ENCODE results near the gene ZBTB33. TPM values are rescaled to one million over a fixed set of nuclear protein-coding genes. Genes with fewer than 3 reads are reported as not detected.

ZBTB33 gene
- total and polyA plus RNA-seq, 2 experiments from 2014 or later = 3.9 to 14.0 TPM

DNA sequence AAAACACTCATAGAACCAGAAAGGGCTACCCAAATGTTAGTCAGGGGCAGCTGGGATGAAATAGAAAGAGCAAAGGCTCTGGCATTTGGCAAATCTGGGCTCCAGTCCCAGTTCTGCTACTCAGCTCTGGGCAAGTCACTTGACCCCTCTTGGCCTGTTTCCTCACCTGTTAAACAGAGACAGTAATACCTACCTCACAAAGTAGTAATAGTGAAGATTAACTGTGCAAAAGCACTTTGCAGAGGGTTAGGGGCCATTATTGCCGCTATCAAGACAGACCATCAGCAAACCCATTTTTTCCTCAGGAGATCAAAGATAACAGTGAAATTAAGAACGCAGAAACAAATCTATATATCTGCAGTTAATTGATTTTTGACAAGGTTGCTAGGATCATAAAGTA is 20.6 kb downstream of the ZBTB33 start:
- Mint-ChIP-seq H3K27ac (no peak overlapping the region), H3K4me1 (peaks cover 22% of the 10 kb centered on the region), H3K9me3 (no peaks in the 10 kb centered on the region), H3K36me3 (ENCODE audit: low read depth) (no peaks in the 10 kb centered on the region), H3K4me3 (no peak overlapping the region), H3K27me3 (ENCODE audit: insufficient read depth, low read depth, poor library complexity) (peaks cover 7% of the 10 kb centered on the region)
- Histone ChIP-seq H3K4me3 (no peak overlapping the region), H4K20me1 (replicated peaks; ENCODE audit: insufficient read depth) (no peaks in the 10 kb centered on the region), H3K9me2 (ENCODE audit: insufficient read depth) (no peaks in the 10 kb centered on the region), H3K4me2 (no peak overlapping the region), H3K27me3 (ENCODE audit: insufficient read depth) (peaks cover 17% of the 10 kb centered on the region; the same call in 1 of the 2 replicates), H3K27ac (ENCODE audit: low read depth) (no peak overlapping the region), H2AFZ (no peak overlapping the region), H3K4me1 (ENCODE audit: insufficient read depth) (peaks cover 7% of the 10 kb centered on the region; the same call in 1 of the 2 replicates), H3K79me2 (replicated peaks; ENCODE audit: insufficient read depth) (no peaks in the 10 kb centered on the region), H3K36me3 (ENCODE audit: insufficient read depth) (no peaks in the 10 kb centered on the region), H3F3A (replicated peaks; ENCODE audit: low read depth) (no peaks in the 10 kb centered on the region)
- TF ChIP-seq, protein P1, sequence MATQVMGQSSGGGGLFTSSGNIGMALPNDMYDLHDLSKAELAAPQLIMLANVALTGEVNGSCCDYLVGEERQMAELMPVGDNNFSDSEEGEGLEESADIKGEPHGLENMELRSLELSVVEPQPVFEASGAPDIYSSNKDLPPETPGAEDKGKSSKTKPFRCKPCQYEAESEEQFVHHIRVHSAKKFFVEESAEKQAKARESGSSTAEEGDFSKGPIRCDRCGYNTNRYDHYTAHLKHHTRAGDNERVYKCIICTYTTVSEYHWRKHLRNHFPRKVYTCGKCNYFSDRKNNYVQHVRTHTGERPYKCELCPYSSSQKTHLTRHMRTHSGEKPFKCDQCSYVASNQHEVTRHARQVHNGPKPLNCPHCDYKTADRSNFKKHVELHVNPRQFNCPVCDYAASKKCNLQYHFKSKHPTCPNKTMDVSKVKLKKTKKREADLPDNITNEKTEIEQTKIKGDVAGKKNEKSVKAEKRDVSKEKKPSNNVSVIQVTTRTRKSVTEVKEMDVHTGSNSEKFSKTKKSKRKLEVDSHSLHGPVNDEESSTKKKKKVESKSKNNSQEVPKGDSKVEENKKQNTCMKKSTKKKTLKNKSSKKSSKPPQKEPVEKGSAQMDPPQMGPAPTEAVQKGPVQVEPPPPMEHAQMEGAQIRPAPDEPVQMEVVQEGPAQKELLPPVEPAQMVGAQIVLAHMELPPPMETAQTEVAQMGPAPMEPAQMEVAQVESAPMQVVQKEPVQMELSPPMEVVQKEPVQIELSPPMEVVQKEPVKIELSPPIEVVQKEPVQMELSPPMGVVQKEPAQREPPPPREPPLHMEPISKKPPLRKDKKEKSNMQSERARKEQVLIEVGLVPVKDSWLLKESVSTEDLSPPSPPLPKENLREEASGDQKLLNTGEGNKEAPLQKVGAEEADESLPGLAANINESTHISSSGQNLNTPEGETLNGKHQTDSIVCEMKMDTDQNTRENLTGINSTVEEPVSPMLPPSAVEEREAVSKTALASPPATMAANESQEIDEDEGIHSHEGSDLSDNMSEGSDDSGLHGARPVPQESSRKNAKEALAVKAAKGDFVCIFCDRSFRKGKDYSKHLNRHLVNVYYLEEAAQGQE (IDR thresholded peaks at IDR 0.05; ENCODE audit: unreplicated experiment) = no peak
- TF ChIP-seq POLR2AphosphoS5 (IDR thresholded peaks at IDR 0.05; ENCODE audit: low read depth) = no peak
- no peak for TF ChIP-seq CREB1 (CRISPR knock-in tag; IDR thresholded peaks at IDR 0.05; ENCODE audit: low read depth)
- TF ChIP-seq, protein P2, sequence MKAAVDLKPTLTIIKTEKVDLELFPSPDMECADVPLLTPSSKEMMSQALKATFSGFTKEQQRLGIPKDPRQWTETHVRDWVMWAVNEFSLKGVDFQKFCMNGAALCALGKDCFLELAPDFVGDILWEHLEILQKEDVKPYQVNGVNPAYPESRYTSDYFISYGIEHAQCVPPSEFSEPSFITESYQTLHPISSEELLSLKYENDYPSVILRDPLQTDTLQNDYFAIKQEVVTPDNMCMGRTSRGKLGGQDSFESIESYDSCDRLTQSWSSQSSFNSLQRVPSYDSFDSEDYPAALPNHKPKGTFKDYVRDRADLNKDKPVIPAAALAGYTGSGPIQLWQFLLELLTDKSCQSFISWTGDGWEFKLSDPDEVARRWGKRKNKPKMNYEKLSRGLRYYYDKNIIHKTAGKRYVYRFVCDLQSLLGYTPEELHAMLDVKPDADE (IDR thresholded peaks at IDR 0.05) = no peak
- TF ChIP-seq ZNF331 (CRISPR knock-in tag; IDR thresholded peaks at IDR 0.05; ENCODE audit: low read depth) = no peak
- no peak for TF ChIP-seq STAT1 (IDR thresholded peaks at IDR 0.05; ENCODE audit: unreplicated experiment)
- no peak for TF ChIP-seq EZH2phosphoT487 (IDR thresholded peaks at IDR 0.05; ENCODE audit: unreplicated experiment)
- TF ChIP-seq, protein P3, sequence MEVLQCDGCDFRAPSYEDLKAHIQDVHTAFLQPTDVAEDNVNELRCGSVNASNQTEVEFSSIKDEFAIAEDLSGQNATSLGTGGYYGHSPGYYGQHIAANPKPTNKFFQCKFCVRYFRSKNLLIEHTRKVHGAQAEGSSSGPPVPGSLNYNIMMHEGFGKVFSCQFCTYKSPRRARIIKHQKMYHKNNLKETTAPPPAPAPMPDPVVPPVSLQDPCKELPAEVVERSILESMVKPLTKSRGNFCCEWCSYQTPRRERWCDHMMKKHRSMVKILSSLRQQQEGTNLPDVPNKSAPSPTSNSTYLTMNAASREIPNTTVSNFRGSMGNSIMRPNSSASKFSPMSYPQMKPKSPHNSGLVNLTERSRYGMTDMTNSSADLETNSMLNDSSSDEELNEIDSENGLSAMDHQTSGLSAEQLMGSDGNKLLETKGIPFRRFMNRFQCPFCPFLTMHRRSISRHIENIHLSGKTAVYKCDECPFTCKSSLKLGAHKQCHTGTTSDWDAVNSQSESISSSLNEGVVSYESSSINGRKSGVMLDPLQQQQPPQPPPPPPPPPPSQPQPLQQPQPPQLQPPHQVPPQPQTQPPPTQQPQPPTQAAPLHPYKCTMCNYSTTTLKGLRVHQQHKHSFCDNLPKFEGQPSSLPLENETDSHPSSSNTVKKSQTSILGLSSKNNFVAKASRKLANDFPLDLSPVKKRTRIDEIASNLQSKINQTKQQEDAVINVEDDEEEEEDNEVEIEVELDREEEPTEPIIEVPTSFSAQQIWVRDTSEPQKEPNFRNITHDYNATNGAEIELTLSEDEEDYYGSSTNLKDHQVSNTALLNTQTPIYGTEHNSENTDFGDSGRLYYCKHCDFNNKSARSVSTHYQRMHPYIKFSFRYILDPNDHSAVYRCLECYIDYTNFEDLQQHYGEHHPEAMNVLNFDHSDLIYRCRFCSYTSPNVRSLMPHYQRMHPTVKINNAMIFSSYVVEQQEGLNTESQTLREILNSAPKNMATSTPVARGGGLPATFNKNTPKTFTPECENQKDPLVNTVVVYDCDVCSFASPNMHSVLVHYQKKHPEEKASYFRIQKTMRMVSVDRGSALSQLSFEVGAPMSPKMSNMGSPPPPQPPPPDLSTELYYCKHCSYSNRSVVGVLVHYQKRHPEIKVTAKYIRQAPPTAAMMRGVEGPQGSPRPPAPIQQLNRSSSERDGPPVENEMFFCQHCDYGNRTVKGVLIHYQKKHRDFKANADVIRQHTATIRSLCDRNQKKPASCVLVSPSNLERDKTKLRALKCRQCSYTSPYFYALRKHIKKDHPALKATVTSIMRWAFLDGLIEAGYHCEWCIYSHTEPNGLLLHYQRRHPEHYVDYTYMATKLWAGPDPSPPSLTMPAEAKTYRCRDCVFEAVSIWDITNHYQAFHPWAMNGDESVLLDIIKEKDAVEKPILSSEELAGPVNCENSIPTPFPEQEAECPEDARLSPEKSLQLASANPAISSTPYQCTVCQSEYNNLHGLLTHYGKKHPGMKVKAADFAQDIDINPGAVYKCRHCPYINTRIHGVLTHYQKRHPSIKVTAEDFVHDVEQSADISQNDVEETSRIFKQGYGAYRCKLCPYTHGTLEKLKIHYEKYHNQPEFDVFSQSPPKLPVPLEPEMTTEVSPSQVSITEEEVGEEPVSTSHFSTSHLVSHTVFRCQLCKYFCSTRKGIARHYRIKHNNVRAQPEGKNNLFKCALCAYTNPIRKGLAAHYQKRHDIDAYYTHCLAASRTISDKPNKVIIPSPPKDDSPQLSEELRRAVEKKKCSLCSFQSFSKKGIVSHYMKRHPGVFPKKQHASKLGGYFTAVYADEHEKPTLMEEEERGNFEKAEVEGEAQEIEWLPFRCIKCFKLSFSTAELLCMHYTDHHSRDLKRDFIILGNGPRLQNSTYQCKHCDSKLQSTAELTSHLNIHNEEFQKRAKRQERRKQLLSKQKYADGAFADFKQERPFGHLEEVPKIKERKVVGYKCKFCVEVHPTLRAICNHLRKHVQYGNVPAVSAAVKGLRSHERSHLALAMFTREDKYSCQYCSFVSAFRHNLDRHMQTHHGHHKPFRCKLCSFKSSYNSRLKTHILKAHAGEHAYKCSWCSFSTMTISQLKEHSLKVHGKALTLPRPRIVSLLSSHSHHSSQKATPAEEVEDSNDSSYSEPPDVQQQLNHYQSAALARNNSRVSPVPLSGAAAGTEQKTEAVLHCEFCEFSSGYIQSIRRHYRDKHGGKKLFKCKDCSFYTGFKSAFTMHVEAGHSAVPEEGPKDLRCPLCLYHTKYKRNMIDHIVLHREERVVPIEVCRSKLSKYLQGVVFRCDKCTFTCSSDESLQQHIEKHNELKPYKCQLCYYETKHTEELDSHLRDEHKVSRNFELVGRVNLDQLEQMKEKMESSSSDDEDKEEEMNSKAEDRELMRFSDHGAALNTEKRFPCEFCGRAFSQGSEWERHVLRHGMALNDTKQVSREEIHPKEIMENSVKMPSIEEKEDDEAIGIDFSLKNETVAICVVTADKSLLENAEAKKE (CRISPR knock-in tag; IDR thresholded peaks at IDR 0.05) = no peak
- no peak for TF ChIP-seq ZNF114 (CRISPR knock-in tag; IDR thresholded peaks at IDR 0.05)
- TF ChIP-seq EZH2 (IDR thresholded peaks at IDR 0.05; ENCODE audit: low read depth, unreplicated experiment) = no peak
- TF ChIP-seq, protein P4, sequence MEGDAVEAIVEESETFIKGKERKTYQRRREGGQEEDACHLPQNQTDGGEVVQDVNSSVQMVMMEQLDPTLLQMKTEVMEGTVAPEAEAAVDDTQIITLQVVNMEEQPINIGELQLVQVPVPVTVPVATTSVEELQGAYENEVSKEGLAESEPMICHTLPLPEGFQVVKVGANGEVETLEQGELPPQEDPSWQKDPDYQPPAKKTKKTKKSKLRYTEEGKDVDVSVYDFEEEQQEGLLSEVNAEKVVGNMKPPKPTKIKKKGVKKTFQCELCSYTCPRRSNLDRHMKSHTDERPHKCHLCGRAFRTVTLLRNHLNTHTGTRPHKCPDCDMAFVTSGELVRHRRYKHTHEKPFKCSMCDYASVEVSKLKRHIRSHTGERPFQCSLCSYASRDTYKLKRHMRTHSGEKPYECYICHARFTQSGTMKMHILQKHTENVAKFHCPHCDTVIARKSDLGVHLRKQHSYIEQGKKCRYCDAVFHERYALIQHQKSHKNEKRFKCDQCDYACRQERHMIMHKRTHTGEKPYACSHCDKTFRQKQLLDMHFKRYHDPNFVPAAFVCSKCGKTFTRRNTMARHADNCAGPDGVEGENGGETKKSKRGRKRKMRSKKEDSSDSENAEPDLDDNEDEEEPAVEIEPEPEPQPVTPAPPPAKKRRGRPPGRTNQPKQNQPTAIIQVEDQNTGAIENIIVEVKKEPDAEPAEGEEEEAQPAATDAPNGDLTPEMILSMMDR (conservative IDR thresholded peaks at IDR 0.05; ENCODE audit: low read depth in 2 of 2) = no peak
- TF ChIP-seq NANOG (IDR thresholded peaks at IDR 0.05; ENCODE audit: borderline replicate concordance) = no peak
- no peak for TF ChIP-seq JUNB (IDR thresholded peaks at IDR 0.05; ENCODE audit: unreplicated experiment)
- no peak for DNase-seq (ENCODE audit: low spot score)
- no peak for ATAC-seq

Measured in GM23338 (cell line).